Amniotic stem cell (primary cell): ENCODE data around the gene GPR160.

Experiments
- DNase-seq: peaks from one replicate; lab custom pipeline; 2025; lab: John Stamatoyannopoulos, UW

The GPR160 gene

DNA sequence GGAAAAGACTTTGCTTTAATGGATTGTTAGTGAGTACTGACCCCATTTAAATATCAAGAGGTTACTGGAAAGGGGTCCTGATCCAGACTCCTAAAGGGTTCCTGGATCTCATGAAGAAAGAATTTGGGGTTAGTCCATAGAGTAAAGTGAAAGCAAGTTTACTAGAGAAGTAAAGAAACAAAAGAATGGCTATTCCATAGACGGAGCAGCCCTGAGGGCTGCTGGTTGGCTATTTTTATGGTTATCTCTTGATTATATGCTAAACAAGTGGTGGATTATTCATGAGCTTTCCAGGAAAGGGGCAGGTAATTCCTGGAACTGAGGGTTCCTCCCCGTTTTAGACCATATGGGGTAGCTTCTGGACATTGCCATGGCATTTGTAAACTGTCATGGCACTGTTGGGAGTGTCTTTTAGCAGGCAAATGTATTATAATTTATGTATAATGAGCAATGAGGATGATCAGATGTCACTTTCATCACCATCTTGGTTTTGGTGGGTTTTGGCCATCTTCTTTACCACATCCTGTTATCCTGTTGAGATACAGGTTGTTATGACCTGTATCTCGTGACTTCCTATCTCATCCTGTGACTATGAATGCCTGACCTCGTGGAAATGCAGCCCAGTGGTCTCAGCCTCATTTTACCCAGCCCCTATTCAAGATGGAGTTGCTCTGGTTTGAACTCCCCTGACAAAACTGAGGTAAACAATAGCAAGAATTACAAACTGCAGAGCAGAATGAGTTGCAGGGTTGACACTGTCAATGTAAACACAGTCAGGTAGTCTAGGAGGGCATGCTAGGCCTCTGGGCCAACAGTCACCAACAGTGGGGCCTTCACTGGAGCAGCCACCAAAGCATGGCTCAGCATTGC, 10.3 kb upstream of the GPR160 start:
- no peak for DNase-seq

DNA sequence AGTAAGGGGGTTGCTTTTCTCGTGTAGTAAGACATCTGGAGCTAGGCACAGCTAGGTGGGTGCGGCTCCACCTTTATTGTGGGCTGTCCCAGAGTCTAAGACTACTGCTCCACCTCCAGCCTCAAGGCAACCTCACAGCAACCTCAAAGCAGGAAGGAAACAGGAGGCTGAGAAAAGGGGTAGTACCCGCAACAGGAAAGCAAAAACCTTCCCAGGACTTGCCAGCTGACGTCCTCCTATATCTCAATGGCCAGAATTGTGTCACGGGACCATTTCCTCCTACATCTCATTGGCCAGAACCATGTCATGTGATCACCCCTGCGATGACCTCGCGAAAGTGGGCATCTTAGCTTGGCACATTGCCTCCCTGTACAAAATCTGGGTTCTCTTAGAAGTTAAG, 4.3 kb upstream of the GPR160 start:
- no peak for DNase-seq

DNA sequence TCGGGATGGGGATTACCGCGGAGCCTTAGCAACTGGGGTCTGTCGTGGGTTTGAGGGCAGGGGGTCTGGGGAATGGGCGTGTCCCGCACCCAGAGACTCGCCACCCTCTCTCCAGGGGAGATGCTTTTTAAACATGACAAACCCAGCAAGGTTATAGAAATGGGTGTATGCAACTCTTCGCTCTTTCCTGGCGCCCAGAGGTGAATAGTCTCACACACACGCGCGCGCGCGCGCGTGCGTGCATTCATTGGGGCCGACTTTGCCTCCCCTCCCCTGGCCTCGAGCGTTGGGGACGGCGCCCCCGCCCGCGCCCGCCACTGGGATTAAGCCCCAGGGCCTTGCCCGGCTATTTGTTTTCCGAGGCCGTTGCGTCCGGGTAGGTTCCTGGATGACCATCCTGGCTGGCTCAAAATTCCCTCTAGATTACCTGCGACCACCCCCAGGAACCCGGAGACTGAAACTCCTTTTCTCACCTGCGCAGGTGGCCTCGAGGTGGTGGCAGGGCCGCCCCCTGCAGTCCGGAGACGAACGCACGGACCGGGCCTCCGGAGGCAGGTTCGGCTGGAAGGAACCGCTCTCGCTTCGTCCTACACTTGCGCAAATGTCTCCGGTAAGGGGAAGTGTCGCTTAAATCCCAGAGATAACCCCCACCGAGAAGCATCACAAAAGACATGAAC, 777 bp downstream of the GPR160 start:
- no peak for DNase-seq

DNA sequence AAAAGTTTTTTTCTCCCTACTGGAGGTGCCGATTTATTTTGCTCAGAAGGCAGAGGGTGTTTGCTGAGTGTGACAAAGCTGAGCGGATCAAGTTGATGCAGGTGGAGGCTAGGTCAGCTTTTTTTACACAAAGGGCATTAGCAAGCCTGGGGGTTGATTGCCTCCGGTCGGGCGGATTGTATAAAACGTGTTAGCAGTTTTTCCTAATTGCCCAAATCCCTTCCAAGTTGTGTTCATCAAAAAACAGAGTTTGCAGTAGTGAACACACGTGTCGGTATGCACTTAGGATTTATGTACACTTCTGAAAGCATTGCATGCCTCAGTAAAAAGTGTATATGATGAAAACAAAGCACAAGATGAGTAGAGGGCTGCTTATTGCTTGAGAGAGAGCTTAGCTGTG, 2.6 kb downstream of the GPR160 start:
- DNase-seq, result no peak

DNA sequence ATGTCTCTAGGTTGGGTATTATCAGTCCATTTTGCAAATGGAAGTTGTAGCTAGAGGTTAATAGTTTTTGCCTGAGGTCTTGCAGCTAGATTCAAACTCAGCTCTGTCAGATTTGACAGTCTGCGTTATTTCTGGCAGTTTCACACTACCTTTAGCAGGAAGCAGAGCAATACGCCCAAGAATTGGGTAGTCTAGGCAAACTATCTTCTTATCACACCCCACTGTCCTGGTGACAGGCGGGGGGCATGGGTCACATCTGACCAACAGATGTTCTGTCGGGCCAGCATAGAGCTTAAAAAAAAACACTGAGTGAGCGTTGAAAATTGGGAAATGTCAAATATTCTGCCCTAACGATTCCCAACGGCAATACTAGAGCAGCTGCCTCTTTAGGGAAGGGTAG, 5.7 kb downstream of the GPR160 start:
- no peak for DNase-seq

DNA sequence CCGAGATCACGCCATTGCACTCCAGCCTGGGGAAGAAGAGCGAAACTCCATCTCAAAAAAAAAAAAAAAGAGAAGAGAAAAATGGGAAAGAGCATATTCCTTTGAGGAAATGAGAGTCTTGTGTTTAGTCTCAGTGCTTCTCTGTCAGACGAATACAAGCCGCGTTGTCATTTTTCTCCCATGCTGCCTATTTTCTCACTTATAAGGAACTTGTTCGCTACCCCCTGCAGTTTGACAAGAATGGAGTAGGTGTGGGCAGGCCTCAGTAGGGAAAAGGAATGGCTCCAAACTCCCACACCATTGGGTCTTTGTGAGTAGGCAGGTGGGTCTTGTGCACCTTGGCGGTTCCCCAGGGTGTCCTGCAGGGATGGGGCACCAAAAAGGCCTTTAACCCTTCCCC, 6.5 kb downstream of the GPR160 start:
- DNase-seq, result no peak

DNA sequence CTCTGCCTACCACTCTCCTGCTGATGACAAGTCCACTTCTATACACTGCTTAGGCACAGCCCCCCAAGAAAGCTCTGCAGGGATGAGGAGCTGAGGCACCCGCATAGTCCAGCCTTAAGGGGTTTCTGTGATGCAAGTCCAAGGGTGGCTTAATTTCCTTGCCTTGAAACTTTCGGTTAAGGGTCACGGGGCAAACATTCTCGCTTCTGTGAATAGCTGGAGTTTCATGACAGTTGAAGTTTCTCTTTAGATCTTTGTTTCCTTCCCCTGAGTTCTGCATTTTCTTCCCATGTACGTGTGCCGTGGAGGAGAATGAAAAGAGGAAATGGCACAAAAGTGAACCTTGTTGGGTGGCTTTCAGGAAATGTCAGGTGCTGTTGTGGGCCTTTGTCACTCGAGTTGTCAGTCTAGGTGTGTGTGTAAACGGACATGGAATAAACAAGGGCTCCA, 7.0 kb downstream of the GPR160 start:
- DNase-seq, result no peak

DNA sequence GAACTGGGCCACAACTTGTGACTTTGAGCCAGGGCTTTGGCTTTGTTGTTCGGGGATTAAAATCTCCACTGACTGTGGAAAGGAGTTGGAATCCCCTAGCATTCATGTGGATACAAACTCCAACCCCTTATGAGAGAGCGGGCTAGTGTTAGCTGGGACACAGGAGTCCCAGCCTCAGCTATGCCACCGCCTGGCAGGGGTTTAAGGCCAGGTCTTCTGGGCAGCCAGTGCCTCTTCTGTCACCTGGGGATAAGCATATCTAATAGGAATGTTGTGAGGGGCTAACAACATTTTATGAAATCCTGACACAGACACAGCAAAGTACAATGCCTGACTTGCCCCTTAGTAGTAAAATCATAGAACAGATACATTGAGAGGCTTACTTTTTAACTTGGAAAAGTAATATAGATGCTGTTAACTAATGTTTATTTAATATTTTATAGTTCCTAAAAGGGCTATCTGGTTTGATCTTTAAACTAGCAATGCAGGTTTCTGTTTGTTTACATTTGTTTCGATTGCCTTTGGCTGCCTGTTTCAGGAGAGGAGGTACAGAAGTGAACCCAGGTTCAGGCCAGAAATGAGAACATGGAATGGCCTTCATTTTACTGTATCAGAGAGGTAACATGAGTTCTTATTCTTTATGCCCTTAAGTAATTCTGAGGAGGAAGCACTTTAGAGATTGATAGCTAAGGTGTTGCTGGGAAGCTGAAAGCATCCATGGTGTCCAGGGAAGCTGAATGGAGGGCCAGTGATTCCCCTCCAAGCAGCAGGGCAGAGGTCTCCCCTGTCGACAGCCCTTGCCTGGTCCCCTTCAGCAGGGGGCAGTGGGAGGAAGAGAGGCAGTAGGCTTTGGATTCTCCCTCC, 8.7 kb downstream of the GPR160 start:
- DNase-seq, result no peak

DNA sequence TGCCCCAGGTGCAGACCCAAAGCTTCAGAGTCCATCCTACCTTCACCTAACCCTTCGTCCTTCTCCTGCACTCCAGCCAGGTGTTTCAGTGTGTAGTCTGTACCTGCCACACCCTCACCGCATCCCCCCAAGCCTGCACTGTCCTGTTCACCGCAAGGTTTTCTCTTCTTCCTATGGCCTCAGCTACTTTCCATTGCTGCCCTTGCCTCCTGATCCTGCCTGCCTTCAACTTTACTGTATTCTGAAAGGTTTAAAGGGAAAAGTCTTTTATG, 9.3 kb downstream of the GPR160 start:
- no peak for DNase-seq

DNA sequence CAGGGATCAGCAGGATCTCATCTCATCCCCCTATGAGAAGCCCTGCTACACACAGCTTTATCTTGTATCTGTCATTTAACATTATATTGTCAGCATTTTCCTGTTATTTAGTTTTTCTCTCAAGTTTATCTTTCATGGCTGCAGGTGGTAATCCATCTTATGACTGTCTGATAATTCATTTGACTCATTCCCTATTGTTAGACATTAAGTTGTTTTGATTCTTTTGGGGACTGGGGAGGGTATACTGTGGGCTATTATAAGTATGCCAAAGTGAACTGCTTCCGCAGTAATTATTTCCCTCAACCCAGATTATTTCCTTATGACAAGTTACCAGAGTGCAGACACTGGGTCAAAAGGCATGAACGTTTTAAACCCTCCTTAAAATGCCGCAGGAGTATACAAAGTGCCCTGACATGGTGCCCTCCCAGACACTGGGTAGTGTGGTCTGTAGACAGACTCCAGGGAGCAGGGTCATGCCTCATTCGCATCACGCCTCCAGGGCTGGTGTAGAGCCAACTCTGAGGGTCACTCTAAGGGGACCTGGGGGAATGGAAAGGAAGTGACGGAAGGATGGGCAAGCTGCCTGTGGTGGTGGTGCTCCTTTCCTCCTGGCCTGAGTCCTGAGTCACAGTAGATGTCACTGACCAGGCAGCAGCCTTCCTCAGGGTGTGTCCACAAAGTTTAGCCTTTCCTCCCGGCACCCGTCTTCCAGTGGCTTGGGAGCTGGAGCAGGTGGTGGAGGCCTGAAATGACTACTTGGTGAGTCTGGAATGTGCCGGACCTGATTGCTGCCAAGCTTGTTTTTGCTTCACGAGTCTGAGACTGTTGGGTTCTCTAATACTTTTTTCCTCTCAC, 11.6 kb downstream of the GPR160 start:
- DNase-seq, result no peak

DNA sequence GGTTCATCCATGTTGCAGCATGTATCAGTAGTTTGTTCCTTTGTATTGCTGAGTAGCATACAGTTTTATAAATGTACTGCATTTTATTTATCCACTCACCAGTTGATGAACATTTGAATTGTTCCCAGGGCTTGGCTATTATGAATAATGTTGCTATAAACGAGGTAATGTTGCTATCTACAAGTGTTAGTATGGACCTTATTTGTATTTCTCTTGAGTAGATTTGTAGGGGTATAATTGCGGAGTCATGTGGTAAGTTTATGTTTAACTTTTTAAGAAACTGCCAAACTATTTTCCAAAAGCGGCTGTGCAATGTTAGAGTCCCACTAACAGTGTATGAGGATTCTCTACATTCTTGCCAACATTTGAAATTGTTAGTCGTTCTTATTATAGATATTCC, 13.0 kb downstream of the GPR160 start:
- no peak for DNase-seq

DNA sequence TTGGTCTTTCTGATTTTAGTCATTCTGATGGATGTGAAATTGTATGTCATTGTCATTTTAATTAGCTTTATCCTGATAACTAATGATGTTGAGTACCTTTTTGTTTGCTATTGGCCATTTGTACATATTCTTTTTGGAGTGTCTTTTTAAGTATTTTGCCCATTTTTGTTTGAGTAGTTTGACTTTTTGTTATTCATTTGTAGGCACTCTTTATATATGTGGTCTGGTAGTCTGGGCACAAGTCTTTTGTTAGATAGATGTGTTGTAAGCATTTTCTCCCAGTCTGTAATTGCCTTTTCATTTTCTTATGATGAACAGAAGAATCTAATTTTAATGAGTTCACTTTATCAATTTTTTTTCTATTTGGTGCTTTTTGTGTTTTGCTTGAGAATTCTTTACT, 14.6 kb downstream of the GPR160 start:
- no peak for DNase-seq

DNA sequence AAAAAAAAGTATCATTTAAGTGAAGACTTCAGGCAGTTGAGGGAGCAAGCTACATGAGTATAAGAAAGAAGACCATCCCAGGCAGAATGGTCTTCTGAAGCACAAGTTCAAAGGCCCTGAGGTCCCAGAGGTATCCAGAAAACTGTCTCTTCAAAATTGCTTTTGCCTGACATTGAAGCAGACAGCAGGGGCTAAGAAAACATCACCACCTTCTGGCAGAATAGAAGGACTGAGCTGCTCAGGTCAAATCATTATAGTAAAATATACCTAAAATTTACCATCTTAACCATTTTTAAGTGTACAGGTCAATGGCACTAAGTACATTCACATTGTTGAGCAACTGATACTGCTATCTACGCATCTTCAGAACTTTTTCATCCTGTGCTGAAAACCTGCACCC, 16.4 kb downstream of the GPR160 start:
- DNase-seq, result no peak

DNA sequence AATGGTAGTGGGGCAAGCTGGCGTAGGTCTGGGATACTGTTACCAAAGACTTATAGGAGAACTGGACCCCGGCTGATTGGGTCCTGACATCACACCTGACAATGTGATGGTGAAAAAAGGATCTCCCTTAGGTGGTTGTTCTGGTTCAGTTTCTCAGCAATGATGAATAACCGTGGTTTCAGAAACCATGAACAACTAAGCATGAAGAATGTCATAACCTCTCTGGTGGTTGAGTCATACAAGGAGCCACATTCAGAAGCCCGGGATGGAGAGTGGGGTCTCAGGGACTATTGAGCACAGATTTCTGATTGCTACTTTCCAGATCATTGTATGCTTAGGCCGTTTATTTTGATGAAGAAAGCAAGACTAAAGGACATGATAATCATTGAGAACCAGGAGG, 17.4 kb downstream of the GPR160 start:
- no peak for DNase-seq

DNA sequence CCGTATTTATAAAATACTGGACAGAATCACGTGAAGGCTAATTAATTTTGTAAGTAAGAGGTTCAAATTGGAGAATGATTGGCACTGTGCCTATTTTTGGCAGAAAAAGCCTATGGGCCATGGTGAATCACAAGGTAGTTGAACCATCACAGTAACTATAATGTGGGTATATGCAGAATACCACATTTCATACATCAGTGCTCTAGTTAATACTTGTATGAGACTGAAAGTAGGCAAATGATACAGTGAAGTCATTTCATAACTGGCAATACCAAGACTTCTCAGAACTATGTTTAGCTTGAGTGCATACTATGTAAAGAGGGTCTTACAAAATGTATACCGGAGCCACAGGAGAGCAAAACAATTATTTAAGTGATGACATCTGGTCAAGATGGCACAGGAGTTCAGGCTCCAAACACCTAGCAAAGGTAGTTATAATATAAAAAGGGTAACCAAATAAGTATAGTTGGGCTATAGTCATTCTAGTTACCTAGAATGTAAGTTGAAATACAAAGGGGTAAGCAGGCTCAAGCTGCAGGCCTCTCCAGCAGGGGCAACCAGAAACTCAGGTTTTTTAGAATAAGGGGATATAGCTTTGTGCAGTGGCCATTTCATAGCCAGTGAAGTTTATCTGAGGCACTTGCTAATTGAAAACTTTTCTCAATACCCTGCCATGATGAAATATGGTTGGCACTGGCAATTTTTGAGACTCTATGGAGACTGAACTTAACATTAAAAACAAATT, 19.1 kb downstream of the GPR160 start:
- no peak for DNase-seq

DNA sequence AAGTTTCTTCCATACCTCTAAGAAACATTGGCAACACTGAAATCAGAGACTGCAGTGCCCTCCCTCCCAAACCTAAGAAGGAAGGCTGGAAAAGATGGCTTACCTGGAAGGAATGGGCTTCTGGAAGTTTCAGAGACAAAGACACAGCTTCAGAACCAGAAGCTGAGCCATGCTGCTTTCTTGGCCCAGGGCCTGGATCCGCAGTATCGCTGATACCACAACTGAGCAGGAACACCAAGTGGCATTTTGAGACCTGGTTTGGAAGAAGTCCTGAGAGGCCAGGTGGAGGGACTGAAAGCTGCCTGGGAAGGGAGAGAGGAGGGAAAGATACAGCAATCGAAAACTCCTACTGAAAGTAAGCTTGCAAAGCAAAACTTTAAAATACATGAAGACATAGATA, 19.8 kb downstream of the GPR160 start:
- DNase-seq, result no peak

DNA sequence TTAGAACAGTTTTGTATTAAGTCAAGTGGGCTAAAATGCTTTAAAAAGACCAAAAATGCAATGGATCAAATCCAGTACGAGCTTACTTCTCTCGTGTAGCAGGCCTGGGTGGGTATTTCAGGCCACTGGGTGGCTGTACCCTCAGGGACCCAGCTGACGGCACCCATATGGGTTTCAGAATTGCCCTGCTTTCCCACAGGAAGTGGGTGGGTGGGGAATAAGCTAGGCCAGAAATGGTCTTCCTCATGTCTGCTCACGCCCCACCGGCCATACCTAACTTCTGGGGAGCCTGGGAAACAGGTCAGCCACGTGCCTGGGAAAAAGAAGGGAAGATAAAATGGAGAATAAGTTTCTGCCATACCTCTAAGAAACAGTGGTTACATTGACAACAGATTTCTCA, 20.3 kb downstream of the GPR160 start:
- no peak for DNase-seq

DNA sequence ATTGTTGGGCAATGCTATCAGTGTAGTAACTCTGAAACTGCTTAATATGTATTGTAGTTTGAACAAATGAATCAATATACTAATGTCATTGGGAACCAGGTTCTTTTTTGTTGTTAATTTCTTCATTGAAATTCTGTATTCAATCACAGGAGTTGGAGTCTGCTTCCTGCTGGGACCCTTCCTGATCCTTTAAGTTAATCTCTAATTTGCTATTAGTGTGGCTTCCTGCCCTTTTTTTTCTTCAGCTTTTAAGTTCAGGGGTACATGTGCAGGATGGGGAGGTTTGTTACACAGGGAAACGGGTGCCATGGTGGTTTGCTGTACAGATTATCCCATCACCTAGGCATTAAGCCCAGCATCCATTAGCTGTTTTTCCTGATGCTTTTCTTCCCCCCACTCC, 21.7 kb downstream of the GPR160 start:
- DNase-seq, result no peak

DNA sequence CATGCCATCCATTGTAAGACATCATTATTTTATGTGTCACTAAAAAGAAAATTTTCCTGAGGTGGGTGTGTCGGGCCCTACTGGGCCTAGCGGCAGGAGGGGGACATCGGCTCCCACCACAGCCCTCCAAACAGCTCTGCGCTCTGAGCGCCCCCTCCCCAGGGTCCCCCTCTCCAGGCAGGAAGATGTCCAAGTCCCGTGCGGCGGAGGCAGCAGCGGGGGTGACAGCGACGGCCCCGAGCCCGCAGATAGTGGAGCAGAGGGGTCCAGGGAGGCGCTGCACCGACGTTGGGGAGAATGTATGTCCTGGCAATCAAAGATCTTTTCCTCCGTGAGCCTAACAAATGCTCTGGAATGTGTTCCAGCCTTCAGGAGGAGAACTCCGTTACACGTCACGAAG, 24.3 kb downstream of the GPR160 start:
- DNase-seq, result no peak

DNA sequence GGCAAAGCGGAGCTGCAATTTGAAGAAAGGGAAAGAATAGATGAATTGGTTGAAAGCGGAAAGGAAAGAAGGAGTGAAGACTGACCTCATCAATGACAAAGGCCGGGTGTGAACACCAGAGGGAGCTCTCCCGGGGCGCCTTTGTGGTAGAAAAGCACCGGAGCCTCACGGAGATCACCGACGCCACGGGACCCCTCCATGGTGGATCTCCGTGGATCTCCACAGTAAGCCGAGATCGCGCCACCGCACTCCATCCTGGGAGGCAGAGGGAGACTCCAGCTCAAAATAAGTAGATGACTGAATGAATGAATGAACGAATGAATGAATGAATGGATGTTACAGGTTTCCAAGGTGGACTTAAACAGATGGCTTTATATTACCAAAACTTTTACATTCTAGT, 25.0 kb downstream of the GPR160 start:
- no peak for DNase-seq

DNA sequence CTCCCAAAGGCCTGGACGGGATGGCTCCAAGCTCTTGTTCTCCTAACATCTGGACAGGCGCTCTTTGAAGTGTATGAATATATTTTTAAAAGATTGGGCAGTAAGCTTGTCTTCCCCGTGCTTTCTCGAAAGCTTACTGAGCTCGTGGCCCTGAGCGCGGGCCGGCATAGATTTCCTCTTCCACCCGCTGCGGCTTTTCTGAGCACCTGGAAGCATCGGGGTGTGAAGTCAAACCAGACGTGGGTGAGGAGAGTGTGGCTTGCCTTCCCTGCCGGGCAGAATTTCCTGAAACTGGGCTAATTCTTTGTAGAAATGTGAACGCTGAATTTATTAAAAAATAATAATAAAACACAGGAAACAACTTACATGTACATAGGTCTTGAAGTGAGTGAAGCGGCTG, 25.9 kb downstream of the GPR160 start:
- DNase-seq, result no peak
